GM19239 (cell line): ENCODE data around the gene ANTXR1.

ENCODE experiments used
- DNase-seq: peaks from one replicate; pipeline ENCODE4 v3.0.0; 2011; ENCODE audit warnings: low spot score; ENCODE audit not compliant: insufficient read length
- FAIRE-seq: peaks from 2 replicates; lab custom pipeline; 2011; peaks lifted over from hg19 to GRCh38; lab: Jason Lieb, UNC

Gene ANTXR1

DNA sequence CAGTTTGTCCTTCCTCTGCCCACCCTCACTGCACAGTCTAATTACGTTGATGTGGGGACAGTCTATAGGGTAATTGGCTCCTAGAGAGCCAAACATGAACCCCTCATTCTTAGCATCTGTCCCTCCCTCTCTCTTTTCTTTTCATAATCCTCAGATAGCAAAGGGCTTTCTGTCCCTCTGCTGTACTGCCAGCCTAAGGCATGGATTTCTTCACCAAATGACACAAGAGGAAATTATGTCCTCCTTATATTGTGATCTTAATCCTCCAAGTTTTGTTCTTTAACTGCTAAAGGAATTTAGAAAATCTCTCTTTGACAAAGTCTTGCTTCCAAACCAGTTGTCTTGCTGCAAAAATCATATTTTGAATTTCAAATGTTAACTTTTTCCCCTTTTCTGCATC is 18.5 kb downstream of the ANTXR1 start:
- no peak for FAIRE-seq
- no peak for DNase-seq

DNA sequence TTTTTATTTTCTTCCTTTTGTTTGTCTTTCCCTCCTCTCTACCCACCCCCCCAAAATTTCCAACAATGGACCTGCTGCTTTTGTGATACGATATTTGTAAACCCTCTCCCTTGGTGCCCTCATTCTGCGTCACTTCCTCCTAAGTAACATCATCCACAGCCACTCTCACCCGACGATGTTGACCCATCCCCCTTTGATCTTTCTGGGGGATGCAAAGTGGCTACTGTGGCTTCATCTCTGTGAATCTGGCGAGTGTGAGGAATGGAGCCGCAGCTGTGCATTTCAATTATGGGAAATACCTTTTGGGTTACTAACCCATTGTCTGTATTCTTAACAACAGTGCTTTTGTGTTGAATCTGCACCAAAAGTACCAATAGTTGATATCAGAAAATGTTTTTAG is 19.4 kb downstream of the ANTXR1 start:
- DNase-seq (no peak), FAIRE-seq (no peak)

DNA sequence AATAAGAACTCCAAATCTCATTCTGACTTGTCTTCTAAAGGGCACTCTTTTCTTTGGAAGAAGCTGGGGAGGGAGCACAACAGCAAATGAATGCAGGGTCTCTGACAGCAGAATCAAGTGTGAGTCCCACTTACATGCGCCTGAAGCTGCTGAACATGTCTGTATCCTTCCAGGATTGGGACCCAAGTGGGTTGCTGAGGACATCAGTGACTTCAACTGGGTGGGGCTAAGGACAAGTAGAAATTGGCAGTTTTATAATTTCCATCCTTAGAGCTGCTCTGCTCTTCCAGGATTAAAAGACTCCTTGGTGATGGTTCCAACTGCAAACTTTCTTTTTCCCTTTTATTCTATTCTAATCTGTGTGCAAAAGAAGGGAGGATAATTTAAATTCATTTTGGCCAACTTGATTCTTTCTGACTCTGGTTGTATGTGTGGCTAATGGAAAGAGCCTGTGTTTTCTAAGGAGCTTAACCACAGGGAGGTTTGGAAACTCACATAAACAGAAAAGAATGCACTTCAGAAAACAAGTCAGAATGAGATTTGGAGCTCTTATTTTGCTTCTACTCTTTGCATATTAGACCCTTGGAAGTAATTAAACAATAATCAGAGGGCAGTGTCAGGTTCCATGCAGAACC is 20.6 kb downstream of the ANTXR1 start:
- DNase-seq, result no peak
- FAIRE-seq, result no peak

DNA sequence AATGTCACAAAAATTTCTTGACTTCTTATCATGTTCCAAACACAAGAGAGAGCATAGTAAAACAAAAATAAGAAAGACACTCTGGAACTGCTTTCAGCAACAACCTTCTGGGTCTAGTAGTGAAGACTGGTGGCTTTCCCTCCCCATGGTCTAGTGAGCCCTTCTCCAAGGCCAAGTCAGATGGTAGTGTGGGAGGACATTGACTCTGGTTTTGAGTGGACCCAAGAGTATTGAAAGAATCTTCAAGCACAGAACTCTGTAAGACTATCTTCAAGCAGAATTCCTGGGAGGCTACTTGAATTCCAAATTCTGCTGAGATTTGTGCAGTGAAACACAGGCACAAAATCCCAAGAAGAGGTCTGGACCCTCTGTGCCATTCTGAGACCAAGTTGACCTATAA is 21.1 kb downstream of the ANTXR1 start:
- FAIRE-seq, result no peak
- DNase-seq, result no peak

DNA sequence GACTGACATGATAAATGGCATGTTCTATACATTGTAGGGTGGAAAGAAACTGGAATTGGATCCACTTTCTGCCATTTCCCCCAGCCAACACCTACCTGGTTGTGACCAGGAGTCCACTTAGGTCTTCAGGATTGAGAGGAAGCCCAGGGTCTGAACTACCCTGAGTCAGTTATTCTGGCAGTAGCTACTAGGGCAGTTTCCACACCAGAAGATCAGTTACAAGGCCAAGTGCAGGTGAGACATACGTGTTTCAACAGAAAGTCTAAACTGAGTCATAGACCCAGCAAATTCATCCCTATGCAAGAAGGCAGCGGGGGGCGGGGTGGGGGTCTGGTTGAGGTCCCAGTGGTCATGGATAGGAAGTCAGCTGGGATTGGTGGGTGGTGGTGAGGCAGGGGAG is 21.9 kb downstream of the ANTXR1 start:
- FAIRE-seq, result no peak
- DNase-seq, result no peak

DNA sequence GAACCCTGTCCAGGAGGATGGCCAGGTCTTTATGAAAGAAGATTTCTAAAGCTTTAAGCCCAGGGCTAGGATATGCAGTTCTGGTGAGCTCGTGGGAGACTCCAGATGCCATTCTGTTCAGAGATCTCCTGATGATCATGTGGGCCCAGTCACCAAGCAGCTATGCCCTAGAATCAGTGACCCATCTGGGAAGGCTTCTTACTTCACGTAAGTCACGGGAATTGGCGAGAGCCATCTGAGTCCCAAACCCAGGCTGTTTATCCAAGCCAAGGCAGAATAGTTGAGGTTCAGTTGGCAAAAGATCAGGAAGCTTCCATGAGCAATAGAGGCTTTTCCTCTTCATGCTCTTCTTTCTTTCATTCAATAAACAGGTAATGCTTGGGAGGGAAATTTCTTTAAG is 23.9 kb downstream of the ANTXR1 start:
- FAIRE-seq (no peak), DNase-seq (no peak)

DNA sequence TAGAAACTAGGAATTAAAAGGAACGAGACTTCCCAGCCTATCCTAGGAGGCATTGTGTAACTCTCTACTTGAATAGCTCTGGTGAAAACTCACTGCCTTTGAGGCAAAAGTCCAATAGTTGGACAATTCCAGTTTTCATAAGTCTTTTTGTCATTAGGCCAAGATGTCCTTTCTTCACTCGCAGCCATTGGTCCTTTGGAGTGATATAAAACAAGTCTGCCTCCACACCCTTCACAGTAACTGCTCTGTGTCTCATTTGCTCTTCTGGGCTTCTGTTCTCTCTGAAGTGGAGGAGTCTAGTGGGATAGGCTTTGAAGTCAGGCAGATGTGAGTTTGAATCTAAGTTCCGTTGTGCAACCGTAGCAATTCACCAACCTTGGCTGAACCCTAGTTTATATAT is 28.2 kb downstream of the ANTXR1 start:
- no peak for DNase-seq
- FAIRE-seq, result no peak

DNA sequence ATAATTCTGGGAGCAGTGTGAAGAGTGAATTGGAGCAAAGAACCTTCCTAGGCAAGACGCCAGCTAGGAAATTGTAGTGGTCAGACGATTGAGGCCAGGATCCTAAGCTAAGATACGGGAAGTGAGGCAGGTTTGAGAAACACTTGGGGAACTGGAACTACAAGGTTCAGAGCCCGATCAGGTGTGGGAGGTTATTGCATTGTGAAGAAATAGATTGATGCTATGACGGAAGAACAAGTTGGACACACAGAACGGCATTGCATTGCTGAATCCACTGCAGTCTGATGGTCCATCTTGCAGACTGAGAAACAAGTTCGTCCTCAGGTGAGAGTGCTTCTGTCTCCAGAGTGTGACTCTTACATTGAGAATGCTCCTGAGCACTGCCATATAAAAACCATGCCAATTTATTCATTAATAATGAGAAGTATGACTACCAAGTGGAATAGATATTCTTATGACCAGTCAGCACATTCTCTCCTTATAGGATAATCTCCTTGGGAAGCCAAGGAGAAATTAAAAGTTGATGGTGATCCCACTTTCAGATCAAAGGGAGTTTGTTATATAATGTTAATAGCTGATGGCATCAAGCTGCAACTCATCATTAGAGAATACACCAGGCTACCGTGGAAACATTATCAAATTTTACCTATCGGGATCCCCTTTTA is 30.9 kb downstream of the ANTXR1 start:
- FAIRE-seq, result no peak
- no peak for DNase-seq

DNA sequence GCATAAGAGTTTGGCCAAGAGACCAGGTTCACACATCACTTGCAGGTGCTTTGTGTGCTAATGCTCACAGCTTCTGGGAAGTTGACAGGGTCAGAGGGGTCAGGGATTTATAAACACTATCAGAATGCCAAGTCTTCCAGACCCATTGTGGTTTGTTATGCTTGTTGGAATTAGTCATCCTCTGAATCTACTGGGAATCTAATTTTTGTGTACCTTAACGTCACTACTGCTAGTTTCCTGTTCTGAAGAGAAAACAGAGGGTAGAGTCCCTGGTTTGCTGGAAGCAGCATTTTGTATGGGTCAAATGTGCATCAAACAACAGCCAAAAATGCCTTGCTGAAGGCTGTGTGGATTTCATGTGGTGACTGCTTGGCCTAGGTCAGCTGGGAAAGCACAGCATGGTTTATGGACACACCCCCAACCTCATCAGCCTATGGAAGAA is 33.3 kb downstream of the ANTXR1 start:
- no peak for FAIRE-seq
- no peak for DNase-seq

DNA sequence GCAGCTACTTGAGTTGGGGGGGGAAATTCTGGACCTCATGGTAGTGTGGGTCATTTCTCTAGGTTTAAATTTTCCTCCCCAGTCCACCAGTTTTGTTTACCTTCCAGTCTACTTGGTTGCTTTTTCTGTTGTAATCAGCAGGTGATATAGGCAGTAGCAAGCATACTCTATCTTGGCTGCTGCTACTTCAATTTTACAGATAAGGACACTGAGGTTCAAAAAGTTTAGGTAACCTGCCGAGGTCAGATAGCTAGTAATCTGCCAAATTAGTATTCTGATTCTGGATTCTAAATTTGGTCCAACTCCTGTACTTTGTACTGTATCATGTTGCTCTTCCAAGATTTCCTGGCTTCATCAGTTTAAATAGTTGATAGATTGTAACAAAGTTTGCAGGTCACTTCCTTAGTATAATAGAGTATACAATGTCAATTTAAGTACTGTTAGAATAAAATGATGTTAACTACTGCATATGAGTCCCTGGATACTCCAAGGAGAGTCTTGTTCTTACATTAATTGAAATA is 34.7 kb downstream of the ANTXR1 start:
- FAIRE-seq (no peak), DNase-seq (no peak)

DNA sequence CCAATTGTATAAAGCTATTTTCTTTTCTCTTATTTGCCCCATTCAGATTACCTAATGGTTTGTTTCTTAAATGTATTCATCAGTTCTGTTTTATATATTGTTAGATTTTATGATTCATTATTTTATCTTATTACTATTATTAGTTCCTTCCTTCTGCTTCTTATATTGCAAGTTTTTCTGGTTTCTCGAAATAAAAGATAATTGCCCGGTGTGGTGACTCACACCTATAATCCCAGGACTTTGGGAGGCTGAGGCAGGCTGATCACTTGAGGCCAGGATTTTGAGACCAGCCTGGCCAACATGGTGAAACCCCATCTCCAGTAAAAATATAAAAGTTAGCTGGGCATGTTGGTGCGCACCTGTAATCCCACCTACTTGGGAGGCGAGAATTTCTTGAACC is 37.8 kb downstream of the ANTXR1 start:
- no peak for DNase-seq
- FAIRE-seq, result no peak

DNA sequence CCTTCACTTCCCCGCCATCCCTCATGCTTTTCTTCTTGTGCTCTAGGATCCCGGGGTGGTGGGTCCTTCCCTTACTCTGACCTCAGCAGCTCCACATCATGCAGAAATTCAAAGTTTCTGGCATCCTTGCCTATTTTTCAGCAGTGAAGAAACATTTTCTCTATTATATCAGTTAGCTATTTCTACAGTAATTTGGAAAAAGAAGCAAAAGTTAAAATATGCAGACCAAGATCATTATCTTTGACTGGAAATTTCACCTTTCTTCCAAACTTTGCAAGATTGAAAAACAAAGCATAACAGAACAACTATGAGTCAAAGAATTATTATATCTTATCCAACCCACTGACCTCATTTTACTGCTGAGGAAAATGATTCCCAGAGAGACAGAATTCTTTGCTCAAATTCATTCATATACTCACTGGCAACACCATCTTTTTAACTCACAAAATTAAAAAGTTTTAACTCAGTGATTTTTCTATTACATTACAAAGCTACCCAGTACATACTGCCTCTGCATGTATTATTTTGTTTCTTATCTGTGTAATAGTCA is 40.5 kb downstream of the ANTXR1 start:
- no peak for FAIRE-seq

DNA sequence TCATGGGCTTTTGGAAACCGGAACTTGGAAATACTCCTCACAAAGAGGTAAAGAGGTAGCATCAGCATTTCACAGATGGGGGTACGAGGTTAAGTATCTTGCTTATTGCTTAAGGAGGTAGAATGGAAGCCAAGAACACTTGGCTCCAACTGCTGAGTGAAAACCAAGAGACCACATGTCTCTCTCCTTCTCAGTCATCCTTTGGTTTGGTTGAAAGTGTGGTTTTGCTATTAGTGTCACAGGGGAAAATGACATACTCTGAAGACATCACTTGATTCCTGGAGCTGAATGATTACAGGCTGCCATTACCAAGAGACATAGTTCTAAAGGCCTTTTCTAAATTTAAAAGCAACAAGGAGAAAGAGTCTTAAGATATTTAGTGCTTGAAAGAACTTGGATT is 41.5 kb downstream of the ANTXR1 start:
- peak; percentile 49 for FAIRE-seq

More for the DNA sequence above, 40.5 kb downstream of the ANTXR1 start:
- DNase-seq, result no peak

DNA sequence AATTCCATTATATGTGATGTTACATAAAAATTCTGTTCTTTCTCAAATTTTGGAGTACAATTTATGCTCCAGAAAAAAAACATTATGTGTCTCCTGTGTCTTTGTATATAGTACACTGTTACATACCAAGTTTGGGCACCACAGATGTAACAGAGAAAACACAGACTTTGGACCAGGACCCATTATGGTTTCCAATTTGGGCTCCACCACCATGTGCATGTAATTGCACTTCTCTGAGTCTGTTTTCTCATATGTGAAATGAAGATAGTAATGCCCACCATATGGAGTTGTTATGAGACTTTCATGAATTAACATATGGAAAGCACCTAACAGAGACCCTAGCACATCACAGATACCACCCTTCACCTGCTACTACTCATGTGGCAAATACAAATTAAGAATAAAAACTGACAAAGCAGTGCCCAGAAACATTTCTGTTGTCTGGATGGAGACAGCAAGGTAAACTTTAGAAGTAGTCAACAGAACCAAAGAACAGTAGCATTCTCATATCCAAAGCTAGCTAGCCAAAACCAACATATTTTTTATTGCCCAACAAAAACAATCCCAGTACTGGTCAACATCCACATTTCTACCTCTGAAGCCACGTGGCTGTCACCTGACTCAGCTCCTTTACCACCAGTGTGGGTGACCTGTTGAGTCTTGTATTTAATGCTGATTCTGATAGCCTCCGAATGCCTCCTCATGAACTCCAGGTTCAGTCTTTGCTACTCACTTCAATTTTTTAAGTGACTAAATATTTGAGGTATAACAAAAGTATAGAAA is 42.9 kb downstream of the ANTXR1 start:
- DNase-seq (no peak), FAIRE-seq (no peak)

More for the DNA sequence above, 41.5 kb downstream of the ANTXR1 start:
- no peak for DNase-seq

DNA sequence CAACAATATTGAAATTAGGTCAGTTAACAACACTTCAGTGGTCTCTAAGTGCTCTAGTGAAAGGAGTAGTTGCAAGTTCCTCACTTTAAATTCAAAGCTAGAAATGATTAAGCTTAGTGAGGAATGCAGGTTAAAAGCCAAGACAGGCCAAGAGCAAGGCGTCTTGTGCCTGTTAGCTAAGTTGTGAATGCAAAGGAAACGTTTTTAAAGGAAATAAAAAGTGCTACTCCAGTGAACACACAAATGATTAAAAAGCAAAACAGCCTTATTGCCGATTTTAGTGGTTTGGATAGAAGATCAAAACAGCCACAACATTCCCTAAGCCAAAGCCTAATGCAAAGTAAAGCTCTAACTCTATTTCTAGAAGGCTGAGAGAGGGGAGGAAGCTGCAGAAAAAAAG is 44.7 kb downstream of the ANTXR1 start:
- DNase-seq (no peak), FAIRE-seq (no peak)

DNA sequence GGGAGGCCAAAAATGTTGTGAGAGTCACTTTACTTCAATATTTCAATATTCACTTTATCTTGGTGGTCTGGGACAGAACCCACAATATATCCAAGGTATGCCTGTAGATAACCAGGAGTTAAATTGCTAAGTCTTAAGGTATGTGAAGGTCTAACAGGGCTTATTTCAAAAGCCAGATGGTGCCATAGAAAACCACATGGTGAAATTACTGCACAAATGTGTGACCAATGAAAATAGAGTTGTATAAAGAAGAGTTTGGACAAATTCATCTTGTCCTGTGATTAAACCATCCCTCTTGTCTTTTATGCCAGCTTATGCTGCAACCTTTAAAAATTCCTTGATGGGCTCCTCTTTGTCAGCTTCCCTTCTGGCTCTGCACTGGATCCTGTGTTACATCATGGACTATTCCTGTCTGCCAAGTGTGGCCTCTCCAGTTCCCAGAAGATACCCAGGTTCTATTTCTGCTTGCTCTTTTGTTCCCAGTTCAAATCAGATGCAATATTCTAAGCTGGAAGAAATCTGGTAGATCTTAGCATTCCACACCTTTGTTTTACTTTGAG is 46.8 kb downstream of the ANTXR1 start:
- no peak for FAIRE-seq
- no peak for DNase-seq

DNA sequence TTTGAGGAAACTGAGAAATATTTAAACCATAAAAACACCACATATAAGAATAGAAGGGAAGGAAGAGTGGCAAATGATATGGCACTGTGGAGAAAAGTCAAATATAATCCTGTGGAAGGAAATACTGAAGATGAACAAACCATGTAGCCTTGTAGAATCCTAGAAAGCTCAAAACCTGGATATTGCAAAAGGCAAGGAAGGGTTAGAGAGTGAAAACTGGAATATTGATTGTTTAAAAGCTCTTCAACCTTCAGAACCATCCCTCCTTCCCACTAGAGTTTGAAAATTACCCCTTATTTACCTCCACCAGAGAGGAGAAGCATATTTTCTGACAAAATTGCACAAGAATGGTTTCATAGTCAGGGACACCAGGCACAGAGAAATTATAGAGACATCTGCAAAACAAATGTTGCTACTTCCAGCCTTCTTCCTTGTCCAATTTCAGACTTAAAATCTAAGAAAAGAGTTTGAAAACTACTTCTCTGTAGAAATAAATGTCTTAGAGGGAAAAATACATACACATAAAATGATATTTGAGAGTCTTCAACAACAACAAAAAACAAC is 48.0 kb downstream of the ANTXR1 start:
- DNase-seq (no peak), FAIRE-seq (no peak)

DNA sequence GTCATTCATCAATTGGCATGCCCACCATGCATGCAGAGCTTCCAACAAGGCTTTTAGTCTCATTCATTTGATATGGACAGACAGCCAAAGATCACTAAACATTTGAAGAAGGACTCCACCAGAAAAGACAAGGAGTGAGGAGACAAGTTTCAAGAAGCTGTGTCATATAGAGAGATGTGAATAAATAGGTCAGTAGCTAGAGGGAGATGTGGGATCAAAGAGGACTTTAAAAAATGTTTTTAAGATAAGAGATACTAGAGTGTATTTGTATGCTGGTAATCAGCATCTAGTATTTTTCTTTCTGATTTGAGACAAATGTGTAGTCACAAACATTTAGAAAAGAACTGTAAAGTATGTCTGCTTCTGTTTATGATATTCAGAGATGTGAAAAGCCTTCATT is 48.5 kb downstream of the ANTXR1 start:
- DNase-seq, result no peak
- no peak for FAIRE-seq

DNA sequence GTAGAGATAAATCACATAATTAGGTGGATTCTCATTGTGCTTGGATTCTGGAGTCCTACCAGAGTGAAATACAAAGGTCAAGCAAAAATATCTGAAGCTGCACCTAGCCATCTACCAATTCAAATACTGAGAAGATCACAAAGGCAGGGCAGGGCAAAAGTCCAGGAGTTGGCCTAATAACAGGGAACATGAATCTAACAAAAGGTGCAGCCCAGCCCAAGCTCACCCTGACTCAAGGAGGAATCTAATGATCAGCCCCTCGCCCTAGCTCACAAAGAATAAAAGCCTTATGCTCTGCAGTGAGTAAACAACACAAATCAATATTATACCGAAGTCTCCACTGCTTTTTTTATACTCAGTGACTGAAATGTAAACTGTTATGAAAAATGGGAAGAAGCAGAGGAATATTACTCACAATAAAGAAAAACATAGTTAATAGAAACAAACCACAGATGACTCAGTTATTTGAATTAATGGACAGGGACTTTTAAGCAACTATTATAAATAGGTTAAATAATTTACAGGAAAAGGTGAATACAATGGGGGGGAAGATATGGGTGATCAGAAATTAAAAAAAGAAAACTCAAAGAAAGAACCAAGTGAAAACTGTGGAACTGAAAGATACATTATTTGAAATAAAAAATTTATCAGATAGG is 49.5 kb downstream of the ANTXR1 start:
- FAIRE-seq (no peak), DNase-seq (no peak)
